DOHH2 (cell line): ENCODE data around the gene BHLHE23.

Experiments used
- H3F3A ChIP-seq: fragments of 200-600 bp; sonication (generic), shearing (Covaris generic); 2 replicates; pipeline ENCODE4 v1.6.0; 2016; ENCODE audit warnings: antibody characterized with exemption, mild to moderate bottlenecking; ENCODE audit not compliant: control insufficient read depth, insufficient read depth
- H3K27ac ChIP-seq: fragments of 200-600 bp; sonication (generic); 2 replicates; pipeline ENCODE4 v1.5.1; 2014; ENCODE audit warnings: low read depth, mild to moderate bottlenecking, low read length, moderate library complexity
- H3K27me3 ChIP-seq: fragments of 200-600 bp; sonication (generic); 2 replicates; pipeline ENCODE4 v1.6.1; 2014; ENCODE audit warnings: mild to moderate bottlenecking, low read length, mixed read lengths; ENCODE audit not compliant: control insufficient read depth
- H3K36me3 ChIP-seq: fragments of 200-600 bp; sonication (generic); 2 replicates; pipeline ENCODE4 v1.6.1; 2014; ENCODE audit warnings: mild to moderate bottlenecking, low read length, moderate library complexity, mixed read lengths; ENCODE audit not compliant: control insufficient read depth
- H3K4me1 ChIP-seq: fragments of 200-600 bp; sonication (generic); 2 replicates; pipeline ENCODE4 v1.6.1; 2014; ENCODE audit warnings: mild to moderate bottlenecking, low read length, mixed read lengths; ENCODE audit not compliant: control insufficient read depth
- H3K4me2 ChIP-seq: fragments of 200-600 bp; sonication (generic); 2 replicates; pipeline ENCODE4 v1.6.0; 2014; ENCODE audit warnings: mild to moderate bottlenecking, low read length, moderate library complexity
- H3K4me3 ChIP-seq: fragments of 200-600 bp; sonication (generic); 2 replicates; pipeline ENCODE4 v1.5.1; 2014; ENCODE audit warnings: mild to moderate bottlenecking, low read length, mixed read lengths
- H3K79me2 ChIP-seq: fragments of 200-600 bp; sonication (generic); 2 replicates; pipeline ENCODE4 v1.6.1; 2014; ENCODE audit warnings: mild to moderate bottlenecking, low read length, mixed read lengths; ENCODE audit not compliant: control insufficient read depth
- H3K9me2 ChIP-seq: fragments of 200-600 bp; sonication (generic); replicated peaks from 2 replicates; pipeline ENCODE4 v1.6.1; 2014; ENCODE audit warnings: mild to moderate bottlenecking, low read length, mixed read lengths; ENCODE audit not compliant: control insufficient read depth
- H3K9me3 ChIP-seq: fragments of 200-600 bp; sonication (generic); 2 replicates; pipeline ENCODE4 v1.6.1; 2014; ENCODE audit warnings: antibody characterized with exemption, low read length, mixed read lengths; ENCODE audit not compliant: control insufficient read depth, insufficient read depth
- H4K20me1 ChIP-seq: fragments of 200-600 bp; sonication (generic); 2 replicates; pipeline ENCODE4 v1.6.0; 2014; ENCODE audit warnings: low read depth, mild to moderate bottlenecking, antibody characterized with exemption, low read length, moderate library complexity; ENCODE audit not compliant: control insufficient read depth, insufficient read depth
- EZH2phosphoT487 ChIP-seq: fragments of 200-600 bp; sonication (generic); IDR thresholded peaks from 2 replicates; pipeline ENCODE4 v1.6.1; 2017; ENCODE audit warnings: borderline replicate concordance, mild to moderate bottlenecking, antibody characterized with exemption, low read length, moderate library complexity, mixed read lengths
- TF ChIP-seq, protein P1 (sequence below): fragments of 200-600 bp; sonication (generic); IDR thresholded peaks from one replicate; pipeline ENCODE4 v1.5.1; 2014; ENCODE audit warnings: antibody characterized with exemption, mild to moderate bottlenecking, low read depth, low read length; ENCODE audit not compliant: poor library complexity, severe bottlenecking

Gene BHLHE23

DNA sequence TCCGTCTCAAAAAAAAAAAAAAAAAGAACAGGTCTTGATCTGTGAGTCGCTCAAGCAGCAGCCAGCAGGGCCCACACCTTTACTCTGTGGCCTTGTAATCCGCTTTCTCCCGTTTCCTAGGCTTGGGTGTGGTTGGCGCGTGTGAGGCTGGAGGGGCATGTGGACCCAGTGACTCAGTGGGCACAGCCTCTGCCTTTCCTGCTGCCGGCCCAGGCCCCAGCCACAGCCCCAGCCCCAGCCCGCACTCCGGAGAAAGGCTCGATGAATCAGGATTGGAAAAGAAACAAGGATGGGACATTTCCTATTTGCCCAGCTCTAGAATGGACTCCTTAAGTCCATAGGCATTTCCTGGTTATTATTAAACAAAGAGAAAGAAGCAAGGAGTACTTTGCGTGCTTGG, 4.3 kb downstream of the BHLHE23 start:
- no peaks in the 10 kb centered on the region for H3K9me2 ChIP-seq
- no peak overlapping the region for H3K4me2 ChIP-seq
- H3K4me1 ChIP-seq = no peaks in the 10 kb centered on the region
- H3K27me3 ChIP-seq = peaks cover 41% of the 10 kb centered on the region
- no peaks in the 10 kb centered on the region for H4K20me1 ChIP-seq
- H3K36me3 ChIP-seq = no peaks in the 10 kb centered on the region
- no peaks in the 10 kb centered on the region for H3K79me2 ChIP-seq
- no peak overlapping the region for H3K4me3 ChIP-seq
- H3K9me3 ChIP-seq = no peaks in the 10 kb centered on the region
- H3K27ac ChIP-seq = no peak overlapping the region
- 0 out of 2 replicates have a peak, but pooled peaks cover 4% of the 10 kb centered on the region for H3F3A ChIP-seq
- no peak for TF ChIP-seq EZH2phosphoT487
- TF ChIP-seq, protein P1, sequence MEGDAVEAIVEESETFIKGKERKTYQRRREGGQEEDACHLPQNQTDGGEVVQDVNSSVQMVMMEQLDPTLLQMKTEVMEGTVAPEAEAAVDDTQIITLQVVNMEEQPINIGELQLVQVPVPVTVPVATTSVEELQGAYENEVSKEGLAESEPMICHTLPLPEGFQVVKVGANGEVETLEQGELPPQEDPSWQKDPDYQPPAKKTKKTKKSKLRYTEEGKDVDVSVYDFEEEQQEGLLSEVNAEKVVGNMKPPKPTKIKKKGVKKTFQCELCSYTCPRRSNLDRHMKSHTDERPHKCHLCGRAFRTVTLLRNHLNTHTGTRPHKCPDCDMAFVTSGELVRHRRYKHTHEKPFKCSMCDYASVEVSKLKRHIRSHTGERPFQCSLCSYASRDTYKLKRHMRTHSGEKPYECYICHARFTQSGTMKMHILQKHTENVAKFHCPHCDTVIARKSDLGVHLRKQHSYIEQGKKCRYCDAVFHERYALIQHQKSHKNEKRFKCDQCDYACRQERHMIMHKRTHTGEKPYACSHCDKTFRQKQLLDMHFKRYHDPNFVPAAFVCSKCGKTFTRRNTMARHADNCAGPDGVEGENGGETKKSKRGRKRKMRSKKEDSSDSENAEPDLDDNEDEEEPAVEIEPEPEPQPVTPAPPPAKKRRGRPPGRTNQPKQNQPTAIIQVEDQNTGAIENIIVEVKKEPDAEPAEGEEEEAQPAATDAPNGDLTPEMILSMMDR = no peak

DNA sequence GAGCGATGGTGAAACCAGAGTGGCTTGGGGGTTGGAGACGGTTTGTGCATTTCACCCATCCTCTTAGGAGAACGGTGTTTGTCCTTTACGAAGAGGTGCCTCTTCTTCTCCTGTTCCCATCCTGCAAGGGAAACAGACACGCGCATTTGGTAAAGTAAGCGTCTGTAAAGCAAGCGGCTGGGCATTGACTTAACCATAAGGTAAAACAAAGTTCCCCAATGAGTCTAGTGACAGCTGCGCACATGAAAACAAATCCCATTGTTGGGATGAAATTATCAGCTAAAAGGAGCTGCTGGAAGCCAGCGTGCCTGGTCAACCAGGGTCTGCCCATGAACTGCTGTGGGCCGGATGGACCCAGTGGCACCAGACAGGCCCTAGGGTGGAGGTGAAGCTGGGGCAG, 5.8 kb downstream of the BHLHE23 start:
- Histone ChIP-seq H3K4me1 (no peaks in the 10 kb centered on the region), H3K27ac (no peak overlapping the region)

DNA sequence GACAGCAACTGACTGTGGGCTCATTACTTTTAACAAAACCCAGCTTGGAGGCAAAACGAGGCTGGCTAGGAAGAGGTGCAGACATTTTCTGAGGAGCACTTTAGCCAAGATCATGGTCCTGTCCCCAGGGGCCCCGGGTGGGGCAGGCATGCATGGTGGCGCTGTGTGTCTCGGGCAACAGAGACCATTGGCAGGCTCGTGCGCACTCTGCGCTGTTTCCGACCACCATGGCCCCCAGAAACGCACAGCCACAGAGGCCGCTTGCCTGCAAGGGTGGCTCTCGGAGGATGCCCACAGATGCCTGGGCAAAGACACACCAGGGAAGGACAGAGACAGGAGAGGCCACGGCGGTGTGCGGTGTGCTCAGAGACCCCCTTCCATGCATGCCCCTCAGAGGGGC, 6.7 kb downstream of the BHLHE23 start:
- no peaks in the 10 kb centered on the region for H3K79me2 ChIP-seq
- no peaks in the 10 kb centered on the region for H4K20me1 ChIP-seq
- no peaks in the 10 kb centered on the region for H3K36me3 ChIP-seq
- H3K4me2 ChIP-seq = no peak overlapping the region
- H3K27ac ChIP-seq = no peak overlapping the region
- H3K4me3 ChIP-seq = no peak overlapping the region
- 0 out of 2 replicates have a peak, but pooled peaks cover 4% of the 10 kb centered on the region for H3F3A ChIP-seq
- H3K9me2 ChIP-seq = no peaks in the 10 kb centered on the region
- TF ChIP-seq EZH2phosphoT487 = no peak
- TF ChIP-seq, protein P1 = no peak
- H3K27me3 ChIP-seq = peaks cover 36% of the 10 kb centered on the region
- H3K4me1 ChIP-seq = no peaks in the 10 kb centered on the region
- H3K9me3 ChIP-seq = no peaks in the 10 kb centered on the region

More for the DNA sequence above, 5.8 kb downstream of the BHLHE23 start:
- Histone ChIP-seq H4K20me1 (no peaks in the 10 kb centered on the region), H3K9me2 (no peaks in the 10 kb centered on the region), H3K27me3 (peaks cover 41% of the 10 kb centered on the region), H3K79me2 (no peaks in the 10 kb centered on the region), H3K36me3 (no peaks in the 10 kb centered on the region), H3K4me3 (no peak overlapping the region), H3K4me2 (no peak overlapping the region), H3F3A (0 out of 2 replicates have a peak, but pooled peaks cover 4% of the 10 kb centered on the region), H3K9me3 (no peaks in the 10 kb centered on the region)
- TF ChIP-seq, protein P1 = no peak
- TF ChIP-seq EZH2phosphoT487 = no peak
